ENCODE results near the gene STYX. TPM values are rescaled to one million over a fixed set of nuclear protein-coding genes. Genes with fewer than 3 reads are reported as not detected.
"Not testable (repeated sequence)": the region's sequence is repeated elsewhere in the genome, so short reads cannot be mapped to it uniquely, and the experiment has no call there.

STYX gene
- polyA plus RNA-seq, 3 donors: 12.1 to 16.0 (median 15.7) TPM

DNA sequence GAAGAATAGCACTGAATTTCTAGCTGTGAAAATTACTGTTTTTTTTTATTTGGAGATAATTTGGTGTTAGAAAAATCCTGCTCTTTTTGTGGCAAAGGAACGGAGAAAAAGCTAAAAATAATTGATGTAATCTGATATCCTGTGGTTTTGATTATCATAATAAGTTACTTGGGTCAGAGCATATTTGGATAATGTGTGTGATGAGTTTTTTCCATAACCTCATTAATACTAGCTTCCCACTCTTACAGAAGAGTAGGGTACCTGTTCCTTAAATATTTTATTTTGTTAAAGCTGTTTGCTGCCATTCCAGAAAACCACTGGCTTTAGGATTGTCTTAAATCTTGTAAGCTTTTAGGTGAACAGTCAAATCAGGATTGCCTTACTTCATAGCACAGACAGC is 18.3 kb upstream of the STYX start:
- DNase-seq: no peak

DNA sequence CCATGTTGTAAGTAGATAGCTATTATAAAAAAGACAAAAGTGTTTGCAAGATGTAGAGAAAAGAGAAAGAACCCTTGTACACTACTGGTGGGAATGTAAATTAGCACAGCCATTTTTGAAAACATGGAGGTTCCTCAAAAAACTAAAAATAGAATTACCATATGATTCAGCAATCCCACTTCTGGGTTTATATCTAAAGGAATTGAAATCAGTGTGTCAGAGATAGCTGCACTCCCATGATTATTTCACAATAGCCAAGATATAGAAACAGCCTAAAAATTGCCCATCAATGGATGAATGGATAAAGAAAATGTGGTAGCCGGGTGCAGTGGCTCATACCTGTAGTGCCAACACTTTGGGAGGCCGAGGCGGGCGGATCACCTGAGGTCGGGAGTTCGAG is 13.8 kb upstream of the STYX start:
- DNase-seq: no peak

DNA sequence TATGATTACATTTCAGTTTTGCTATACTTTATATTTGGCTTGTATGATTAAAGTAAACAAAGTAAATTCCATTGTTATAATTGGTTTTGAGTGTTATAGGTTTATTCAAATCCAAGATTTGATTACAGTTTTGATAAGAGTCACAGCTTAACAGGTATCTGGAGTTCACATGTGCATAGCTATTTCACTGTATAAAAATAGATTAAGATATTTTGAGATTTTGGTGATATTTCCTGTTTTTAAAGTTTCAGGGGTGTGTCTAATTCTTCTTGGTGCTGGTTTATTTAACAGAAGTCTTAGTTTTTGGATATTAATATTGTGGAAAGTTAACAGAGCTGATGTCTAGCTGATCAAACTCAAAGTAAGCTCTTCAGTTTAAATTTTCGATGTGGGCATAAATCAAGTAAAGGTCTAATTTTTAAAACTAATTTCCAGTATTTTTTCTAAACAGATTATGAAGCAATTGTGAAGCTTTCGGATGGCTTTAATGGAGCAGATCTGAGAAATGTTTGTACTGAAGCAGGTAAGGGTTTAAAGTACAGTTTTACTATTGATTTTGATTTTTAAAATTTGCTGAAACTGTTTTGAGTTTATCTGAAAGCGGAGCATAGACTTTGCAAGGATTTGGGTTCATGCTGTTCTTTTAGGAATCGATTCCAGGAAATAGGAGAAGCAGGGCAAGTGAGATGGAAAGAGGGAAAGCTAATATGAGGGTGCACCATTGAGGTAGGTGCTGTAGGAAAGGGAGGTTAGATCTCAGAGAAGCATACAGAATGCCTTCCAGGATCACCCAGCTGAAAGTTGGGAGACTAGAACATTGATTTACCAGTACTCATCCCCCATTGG is 6.2 kb upstream of the STYX start:
- no peak for DNase-seq

DNA sequence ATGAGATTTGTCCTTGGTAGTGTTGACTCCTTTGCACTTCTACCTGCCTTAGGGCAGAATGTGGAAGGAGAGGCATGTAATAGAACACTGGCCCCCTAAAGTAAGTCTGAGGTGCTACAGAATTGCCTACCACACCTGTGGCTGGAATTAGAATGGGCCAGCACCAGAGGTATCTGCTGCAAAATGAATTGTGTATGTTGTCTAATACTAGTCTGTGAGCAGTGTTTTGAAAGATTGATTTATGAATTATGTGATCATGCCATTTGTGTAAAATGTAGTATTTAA is 5.7 kb upstream of the STYX start:
- no peak for DNase-seq

DNA sequence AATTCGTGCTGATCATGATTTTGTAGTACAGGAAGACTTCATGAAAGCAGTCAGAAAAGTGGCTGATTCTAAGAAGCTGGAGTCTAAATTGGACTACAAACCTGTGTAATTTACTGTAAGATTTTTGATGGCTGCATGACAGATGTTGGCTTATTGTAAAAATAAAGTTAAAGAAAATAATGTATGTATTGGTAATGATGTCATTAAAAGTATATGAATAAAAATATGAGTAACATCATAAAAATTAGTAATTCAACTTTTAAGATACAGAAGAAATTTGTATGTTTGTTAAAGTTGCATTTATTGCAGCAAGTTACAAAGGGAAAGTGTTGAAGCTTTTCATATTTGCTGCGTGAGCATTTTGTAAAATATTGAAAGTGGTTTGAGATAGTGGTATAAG is 2.5 kb upstream of the STYX start:
- not testable (repeated sequence) for DNase-seq

DNA sequence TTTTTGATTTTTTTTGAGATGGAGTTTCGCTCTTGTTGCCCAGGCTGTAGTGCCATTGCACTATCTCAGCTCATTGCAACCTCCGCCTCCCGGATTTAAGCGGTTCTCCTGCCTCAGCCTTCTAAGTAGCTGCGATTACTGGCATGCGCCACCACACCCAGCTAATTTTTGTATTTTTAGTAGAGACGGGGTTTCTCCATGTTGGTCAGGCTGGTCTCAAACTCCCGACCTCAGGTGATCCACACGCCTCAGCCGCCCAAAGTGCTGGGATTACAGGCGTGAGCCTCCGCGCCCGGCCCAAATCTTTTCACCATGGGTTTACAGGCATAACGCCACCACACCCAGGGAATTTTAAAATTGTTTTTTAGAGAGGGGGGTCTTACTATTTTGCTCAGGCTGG is 931 bp upstream of the STYX start:
- not testable (repeated sequence) for DNase-seq

DNA sequence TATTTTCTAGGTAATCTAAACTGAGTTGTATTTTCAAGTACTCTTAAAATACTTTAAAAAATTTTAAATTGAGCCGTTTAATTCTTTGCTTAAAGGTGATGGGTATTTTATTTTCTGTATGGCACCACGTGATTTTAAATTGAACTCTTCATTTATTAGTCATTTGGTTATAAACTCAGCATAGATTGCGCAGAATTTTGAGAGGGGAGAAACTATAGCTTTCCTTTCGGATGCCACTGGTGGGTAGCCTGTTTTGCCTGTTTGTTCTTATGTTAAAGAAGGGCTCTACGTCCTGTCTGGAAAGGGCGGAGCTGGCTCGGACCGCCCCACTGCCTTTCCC is 411 bp upstream of the STYX start:
- DNase-seq: no peak

DNA sequence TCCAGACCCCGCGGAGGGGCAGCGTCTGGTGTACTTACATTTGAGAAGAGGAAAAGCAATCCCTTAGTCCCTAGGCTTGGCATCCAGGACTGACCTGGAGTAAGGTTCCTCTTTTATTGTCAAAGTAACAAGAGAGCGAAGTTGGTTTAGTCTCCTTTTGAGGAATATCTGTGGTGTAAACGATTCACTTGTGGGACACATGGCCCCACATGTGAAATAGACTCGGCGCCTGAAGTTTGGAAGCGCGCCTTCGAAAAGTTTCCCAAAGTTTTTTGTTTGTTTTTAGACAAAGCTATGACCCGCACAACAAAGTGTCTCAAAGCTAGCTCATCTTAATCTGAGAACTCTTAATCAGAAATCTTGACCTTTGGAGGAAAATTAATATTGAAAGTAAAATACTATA is 744 bp downstream of the STYX start:
- DNase-seq: peak; percentile 14

DNA sequence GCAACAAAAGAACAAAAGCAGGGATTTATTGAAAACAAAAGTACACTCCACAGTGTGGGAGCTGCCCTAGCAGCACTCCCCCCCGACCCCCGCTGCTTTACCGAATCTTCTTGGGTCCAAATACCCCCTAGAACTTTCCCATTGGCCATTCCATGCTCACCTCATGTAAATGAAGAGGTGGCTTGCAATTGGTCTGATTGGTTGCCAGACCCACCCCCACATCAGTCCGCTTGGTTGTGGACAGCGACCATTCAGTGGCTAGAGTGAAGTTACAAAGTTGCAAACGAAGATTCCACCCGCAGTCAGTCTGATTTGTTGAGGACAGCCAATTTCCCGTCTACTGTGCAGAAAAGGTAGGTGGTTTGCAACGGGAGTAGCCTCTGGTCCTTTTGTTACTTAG is 3.9 kb downstream of the STYX start:
- DNase-seq: no peak

DNA sequence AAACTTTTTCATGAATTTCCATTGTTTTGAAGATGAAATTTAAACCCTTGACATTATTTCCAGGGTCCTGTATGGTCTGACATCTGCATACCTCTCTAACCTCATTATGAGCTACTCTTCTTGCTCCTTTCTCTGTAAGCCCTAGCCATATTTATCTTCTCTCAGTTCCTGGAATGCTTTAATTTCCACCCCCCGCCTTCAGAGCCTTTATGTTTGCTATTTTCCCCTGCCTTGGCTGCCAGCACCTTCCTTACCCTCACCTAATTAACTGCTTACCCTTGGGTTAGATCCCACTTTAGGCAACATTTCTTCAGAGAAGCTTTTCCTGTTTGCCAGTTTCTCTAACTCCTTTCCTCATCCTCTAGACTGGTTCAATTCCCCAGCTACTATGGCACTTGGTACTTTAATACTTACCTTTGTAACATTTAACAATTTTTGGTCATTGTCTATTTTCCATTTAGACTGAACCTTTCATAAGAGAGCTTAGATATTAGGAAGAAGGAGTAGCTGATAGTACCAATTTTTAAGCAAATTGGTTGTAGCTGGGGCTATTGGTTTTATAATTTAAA is 6.0 kb downstream of the STYX start:
- DNase-seq: no peak

DNA sequence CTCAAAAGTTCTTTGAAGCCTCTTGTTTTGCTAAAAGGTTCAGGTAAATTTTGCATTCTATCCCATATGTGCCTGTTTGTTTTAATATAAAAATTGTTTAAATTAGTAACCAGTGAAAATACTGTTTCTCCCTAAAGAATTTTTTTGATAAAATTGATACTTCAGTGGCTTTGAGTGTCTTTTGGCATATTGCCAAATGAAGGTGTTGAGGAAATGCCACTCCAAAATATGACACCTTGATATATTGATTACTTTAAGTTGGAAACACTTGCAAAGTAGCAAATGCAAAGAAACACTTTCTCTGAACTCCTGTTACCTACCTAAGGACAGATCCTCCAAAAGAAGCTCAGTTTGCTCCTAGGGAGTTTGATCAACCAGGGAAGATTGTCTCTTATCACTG is 8.4 kb downstream of the STYX start:
- DNase-seq: no peak

DNA sequence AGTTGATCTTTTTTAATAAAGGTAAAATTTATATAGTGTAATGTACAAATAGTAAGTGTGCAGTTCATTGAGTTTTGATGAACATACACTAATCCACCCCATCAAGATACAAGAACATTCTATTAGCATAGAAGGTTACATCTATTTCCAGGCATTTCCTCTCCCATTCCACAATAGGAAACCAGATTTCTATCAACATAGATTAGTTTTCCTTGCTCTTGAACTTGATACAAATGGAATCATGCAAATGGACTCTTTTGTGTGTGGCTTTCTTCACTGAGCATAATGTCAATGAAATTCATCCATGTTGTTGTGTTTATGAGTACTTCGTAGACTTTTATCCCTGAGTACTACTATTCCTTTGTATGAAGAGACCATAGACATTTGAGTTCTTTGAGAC is 10.8 kb downstream of the STYX start:
- no peak for DNase-seq

DNA sequence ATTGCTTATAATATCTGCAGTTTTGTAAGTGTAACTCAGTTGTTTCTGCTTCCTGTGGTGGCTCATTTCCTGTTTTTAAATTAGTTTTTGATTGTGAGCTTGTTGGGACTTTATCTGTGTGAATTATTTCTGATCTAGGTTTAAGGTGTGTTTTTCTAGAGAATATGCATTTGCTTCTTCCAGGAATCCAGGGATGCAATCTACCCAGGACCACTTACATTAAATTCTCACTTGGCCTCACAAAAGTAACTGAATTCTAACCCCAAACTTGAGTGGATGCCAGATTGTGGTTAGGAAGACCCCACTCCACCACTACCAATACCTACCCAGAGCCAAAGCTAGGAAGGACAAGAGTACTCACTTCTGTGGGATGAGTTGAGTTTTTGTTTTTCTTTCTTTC is 11.9 kb downstream of the STYX start:
- no peak for DNase-seq

DNA sequence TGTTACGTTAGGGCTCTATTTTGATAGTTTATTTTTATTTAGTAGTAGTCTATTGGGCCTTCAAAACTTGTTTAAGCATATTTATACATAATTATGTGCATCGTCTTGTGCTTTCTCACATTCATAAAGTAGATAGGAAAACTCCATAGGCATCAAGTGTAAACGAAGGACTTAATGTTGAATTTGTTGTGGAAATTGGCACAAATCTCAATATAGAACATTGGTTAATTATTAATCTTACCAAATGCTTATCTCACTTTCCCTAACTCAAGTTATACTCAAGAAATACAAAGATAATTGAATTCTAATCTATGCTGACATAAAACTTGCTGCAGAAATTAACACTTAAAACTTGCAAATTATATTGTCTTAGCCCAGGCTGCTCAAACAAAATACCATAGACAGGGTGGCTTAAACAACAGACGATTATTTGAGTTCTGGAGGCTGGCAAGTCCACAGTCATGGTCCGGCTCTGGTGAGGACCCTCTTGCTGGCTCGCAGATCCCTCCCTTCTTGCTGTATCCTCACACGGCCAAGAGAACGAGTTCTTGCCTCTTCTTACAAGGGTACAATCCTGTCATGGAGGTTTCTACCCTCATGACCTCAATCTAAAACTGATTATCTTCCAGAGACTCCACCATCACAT is 18.8 kb downstream of the STYX start:
- no peak for DNase-seq

DNA sequence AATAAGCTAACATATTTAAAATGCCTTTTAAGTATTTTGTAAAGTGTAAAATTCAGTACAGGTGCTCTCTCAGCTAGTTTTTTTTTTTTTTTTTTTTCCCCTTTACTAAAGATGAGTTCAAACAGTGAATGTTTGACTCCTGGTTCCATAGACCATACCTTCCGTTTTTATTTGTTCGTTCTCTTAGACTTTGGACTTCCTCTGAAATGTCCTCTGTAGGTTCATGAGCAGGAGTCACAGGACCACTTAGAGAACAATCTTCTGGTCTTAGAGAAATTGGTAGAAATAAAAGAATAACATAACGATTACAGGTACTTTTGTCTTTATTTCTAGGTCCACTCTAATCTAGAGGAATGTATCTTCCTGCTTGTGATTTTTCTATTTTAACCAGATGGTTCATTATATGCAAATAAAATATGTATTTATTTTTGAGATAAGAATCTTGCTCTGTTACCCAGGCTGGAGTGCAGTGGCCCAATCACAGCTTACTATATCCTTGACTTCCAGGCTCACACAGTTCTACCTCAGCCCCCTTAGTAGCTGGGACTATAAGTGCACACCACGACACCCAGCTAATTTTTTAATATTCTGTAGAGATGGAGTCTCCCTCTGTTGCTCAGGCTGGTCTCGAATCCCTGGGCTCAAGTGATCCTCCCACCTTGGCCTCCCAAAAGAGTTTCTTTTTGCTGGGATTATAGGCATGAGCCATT is 25.8 kb downstream of the STYX start:
- DNase-seq: no peak

DNA sequence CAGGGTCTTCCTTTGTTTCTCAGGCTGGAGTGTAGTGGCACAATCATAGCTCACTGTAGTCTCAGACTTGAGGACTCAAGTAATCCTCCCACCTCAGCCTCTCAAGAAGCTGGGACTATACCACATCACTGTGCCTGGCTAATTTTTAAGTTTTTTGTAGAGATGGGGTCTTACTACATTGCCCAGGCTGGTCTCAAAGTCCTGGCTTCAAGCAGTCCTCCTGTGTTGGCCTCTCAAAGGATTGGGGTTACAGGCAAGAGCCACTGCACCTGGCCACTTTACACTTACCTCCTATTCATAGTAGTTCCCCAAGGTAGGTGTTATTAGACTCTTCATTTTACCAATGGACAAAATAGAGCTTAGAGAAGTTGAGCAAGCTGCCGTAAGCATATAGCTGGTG is 29.2 kb downstream of the STYX start:
- no peak for DNase-seq

DNA sequence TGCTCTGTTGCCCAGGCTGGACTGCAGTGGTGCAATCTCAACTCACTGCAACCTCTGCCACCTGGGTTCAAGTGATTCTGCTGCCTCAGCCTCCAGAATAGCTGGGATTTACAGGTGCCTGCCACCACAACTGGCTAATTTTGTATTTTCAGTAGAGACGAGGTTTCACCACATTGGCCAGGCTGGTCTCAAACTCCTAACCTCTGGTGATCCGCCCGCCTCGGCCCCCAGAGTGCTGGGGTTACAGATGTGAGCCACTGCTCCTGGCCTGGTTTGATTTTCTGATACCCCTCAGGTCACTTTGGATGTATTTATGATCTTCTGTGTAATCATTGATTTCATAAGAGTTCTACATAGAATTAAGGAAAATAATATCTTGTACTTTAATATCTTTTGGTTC is 33.0 kb downstream of the STYX start:
- DNase-seq: not testable (repeated sequence)

DNA sequence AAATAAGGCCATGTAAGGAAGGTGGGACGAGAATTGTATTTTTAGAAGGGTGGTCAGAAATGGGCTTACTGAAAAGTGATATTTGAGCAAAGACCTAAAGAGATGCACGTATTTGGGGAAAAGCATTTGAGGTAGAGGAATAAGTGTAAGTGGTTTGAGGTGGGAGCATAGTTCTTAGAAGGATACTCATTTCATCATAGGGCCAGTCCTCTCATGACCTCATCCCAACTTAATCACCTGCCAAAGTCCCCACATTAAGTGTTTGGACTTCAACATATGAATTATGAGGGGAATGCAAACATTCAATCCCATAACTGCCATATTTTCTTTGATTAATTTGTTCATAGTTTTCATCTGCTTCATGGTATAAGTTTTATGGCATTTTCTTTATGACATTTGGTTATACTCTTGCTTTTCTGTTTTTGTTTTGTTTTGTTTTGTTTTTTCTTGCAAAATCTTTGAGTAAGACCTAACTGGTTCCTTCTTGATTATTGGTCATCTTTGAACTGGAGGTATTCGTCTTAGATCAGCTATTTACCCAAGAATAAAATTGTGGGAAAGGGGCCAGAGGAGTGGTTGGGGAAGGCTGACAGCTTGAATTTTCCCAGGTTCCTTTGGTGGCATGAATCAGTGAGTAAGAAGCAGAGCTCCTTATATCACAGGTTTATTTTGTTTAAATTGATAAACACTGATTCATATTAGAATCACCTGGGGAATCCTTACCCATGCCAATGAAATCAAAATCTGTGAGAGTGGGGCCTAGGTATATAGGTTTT is 37.3 kb downstream of the STYX start:
- no peak for DNase-seq

DNA sequence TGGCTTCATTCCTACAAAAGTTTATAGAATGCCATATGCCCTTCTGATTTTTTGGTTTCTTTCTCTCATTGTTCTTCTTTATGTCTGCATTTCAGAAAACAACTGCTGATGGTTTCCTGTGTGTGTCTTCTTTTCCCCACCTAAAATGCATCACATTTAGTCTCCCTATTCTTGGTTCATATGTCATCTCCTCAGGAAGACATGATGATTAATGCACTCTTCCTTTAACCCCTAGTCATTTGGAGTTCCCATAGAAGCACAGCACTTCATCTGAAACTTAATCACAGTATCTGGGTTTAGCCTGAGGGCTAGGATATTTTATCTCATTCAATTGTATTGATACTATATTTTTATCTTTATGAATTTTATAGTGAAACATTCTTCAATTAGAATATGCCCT is 39.9 kb downstream of the STYX start:
- no peak for DNase-seq

DNA sequence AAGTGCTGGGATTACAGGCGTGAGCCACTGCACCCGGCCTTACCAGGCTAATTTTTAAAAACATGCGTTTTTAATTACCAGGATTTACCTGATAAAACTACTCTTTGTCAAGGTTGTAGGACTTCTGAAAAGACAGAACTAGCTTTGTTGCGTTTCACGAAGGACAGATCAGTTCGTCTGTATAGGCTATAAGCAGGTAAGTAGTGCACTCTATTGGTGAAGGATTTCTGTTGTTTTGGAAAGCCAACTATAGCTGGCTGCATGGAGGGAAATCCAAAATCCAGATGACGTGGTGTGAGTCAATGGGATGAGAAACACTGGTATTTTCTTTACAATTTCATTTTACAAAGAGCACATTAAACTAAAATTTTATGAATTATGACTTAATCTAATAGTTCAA is 46.9 kb downstream of the STYX start:
- DNase-seq: no peak

DNA sequence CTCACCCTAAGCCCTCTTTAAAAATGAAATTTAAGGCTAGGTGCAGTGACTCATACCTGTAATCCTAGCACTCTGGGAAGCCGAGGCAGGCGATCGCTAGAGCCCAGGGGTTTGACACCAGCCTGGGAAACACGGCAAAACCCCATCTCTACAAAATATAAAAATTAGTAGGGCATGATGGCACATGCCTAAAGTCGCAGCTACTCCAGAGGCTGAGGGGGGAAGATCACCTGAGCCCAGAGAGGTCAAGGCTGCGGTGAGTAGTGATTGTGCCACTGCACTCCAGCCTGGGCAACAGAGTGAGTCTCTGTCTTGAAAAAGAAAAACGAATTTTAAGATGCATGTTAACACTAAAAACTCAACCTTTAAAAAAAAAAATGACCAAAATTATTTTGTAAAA is 48.7 kb downstream of the STYX start:
- DNase-seq: no peak

DNA sequence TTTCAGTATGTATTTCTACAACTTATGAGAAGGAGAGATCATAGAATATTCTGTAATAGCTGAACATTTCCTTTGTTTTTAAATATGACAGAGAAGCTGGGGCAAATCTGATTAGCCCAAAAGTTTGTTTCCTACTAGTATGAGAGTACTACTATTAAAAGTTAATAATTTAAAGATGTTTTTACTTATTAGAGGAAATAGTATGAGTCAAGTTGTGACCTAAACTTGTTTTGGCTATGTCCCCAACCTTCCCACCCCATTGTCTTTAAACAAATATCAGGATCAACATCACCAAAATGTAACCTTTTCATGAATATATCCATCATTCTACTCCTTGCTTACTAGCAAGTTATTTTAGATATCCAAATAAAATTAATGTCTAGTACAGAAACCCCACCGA is 50.9 kb downstream of the STYX start:
- DNase-seq: no peak
